Right atrium auricular region (tissue), 2 donors: ENCODE results near the gene KCTD13. TPM values are rescaled to one million over a fixed set of nuclear protein-coding genes. Genes with fewer than 3 reads are reported as not detected.

ENCODE experiments used
- DNase-seq: peaks from one replicate; pipeline ENCODE4 v3.0.0-alpha.2; 2019; ENCODE audit warnings: low spot score
- H3K27ac ChIP-seq, 2 donors: fragments of 200-600 bp; sonication (generic); 1 replicate in 1 of 2; 2 replicates in 1 of 2; pipeline ENCODE4 v1.5.1; 2016 to 2019
- H3K27me3 ChIP-seq, 2 donors: fragments of 200-600 bp; sonication (generic); one replicate each; pipeline versions ENCODE4 v1.5.1 to v1.6.0; 2017 to 2019
- H3K36me3 ChIP-seq: fragments of 200-600 bp; sonication (generic); one replicate; pipeline ENCODE4 v1.5.1; 2016
- H3K4me1 ChIP-seq, 2 donors: fragments of 200-600 bp; sonication (generic); one replicate each; pipeline versions ENCODE4 v1.5.1 to v1.6.0; 2017 to 2019
- H3K4me3 ChIP-seq, 2 donors: fragments of 200-600 bp; sonication (generic); 1 replicate in 1 of 2; 2 replicates in 1 of 2; pipeline ENCODE4 v1.5.1; 2017 to 2019; ENCODE audit warnings: mild to moderate bottlenecking in 1 of 2, moderate library complexity in 1 of 2
- H3K9me3 ChIP-seq, 2 donors: fragments of 200-600 bp; sonication (generic); one replicate each; pipeline ENCODE4 v1.5.1; 2019
- CTCF ChIP-seq, 2 donors: fragments of 200-600 bp; sonication (generic); IDR thresholded peaks; one replicate each; pipeline ENCODE4 v1.5.1; 2019; ENCODE audit warnings: antibody characterized with exemption in 2 of 2
- total RNA-seq, 2 donors: library from RNA; depleted of rRNA; stranded (reverse); fragments of >200 nt; gene quantifications; one replicate each; pipeline ENCODE4 v1.1.0, GENCODE V29; 2016

Gene KCTD13
- total RNA-seq, 2 donors from 2014 or later: 6.4 to 6.5 TPM

DNA sequence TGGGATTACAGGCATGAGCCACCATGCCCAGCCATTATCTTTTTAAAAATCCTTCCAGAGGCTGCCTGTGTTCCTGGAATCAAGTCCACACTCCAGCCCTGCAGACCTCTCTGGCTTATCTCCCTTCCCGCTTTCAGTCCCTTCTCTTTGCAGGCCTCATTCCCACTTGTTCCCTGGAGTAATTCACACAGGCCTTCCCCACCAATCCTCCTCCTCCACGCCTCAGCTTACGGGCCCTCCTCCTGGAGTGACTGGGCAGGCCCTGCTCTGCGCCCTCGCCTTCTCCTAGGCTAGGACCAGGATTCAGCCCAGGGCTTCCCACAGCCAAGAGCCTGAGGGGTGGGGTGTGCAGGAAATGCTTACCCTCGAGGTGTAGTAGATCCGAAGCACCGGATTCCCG is 65.8 kb downstream of the KCTD13 start:
- peaks cover 30% of the 10 kb centered on the region for H3K36me3 ChIP-seq
- H3K27me3 ChIP-seq: no peaks in the 10 kb centered on the region
- peaks cover 0 to 27% of the 10 kb centered on the region in 2 donors for H3K4me1 ChIP-seq
- H3K4me3 ChIP-seq: no peak overlapping the region
- H3K27ac ChIP-seq: no peak overlapping the region
- no peak for DNase-seq
- no peaks in the 10 kb centered on the region for H3K9me3 ChIP-seq
- no peak for TF ChIP-seq CTCF (IDR thresholded peaks at IDR 0.05)

DNA sequence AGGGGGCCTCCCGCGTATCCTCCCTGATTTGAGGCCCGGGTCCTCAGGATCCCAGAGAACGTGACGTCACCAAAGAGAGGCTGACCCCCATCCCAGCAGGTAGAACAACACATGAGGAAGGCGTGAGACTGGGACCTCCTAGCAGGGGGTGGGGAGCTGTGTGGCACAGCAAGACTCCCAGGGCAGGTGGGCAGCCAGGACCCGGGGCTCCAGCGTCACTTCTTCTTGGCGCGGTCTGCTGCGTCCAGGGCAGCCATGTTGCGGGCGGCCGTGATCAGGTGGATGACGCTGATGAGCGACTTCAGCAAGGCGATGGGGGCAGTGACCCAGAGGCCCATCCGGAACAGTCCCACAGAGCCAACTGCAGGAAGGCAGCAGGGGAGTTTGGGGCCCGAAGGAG is 67.1 kb downstream of the KCTD13 start:
- peaks cover 0 to 27% of the 10 kb centered on the region in 2 donors for H3K4me1 ChIP-seq
- peaks cover 30% of the 10 kb centered on the region for H3K36me3 ChIP-seq
- no peak overlapping the region for H3K4me3 ChIP-seq
- no peak for TF ChIP-seq CTCF (IDR thresholded peaks at IDR 0.05)
- H3K9me3 ChIP-seq: no peaks in the 10 kb centered on the region
- H3K27ac ChIP-seq: no peak overlapping the region
- H3K27me3 ChIP-seq: no peaks in the 10 kb centered on the region
- DNase-seq: no peak

DNA sequence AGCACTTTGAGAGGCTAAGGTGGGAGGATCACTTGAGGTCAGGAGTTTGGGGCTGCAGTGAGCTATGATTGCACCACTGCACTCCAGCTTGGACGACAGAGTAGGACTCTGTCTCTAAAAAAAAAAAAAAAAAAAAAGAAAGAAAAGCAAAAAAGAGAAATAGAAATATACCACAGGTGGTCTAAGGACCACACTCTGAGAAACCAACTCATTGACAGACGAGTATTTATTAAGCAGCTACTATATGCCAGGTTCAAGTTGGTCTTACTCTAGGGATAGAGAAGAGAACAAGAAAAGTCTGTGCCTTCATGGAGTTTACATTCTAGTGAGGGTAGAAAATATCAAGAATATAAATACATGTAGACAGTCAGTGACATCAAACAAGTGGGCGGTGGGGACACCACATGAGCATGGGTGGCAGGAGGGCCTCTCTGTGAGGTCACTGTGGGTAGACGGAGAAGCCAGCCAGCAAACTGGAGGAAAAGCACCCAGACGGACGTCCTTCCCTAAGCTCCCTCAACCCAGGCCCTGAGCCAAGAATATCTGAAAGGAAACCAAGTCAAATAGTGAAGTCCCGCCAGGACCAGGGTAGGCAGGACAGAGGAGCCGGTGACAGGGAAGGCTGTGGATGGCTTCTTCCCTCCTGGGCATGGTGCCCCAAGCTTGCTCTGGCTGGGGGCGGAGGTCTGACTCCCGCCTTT is 67.7 kb downstream of the KCTD13 start:
- H3K36me3 ChIP-seq: peaks cover 30% of the 10 kb centered on the region
- no peak overlapping the region for H3K27ac ChIP-seq
- peaks cover 0 to 22% of the 10 kb centered on the region in 2 donors for H3K4me1 ChIP-seq
- H3K4me3 ChIP-seq: no peak overlapping the region
- TF ChIP-seq CTCF (IDR thresholded peaks at IDR 0.05): no peak
- no peak for DNase-seq
- no peaks in the 10 kb centered on the region for H3K27me3 ChIP-seq
- no peaks in the 10 kb centered on the region for H3K9me3 ChIP-seq

GRCh38 chr16:29857133-29857760 is 68.8 kb downstream of the KCTD13 start:
- no peak for TF ChIP-seq CTCF (IDR thresholded peaks at IDR 0.05)
- no peak overlapping the region for H3K4me3 ChIP-seq
- no peak for DNase-seq
- H3K9me3 ChIP-seq: no peaks in the 10 kb centered on the region
- H3K36me3 ChIP-seq: peaks cover 30% of the 10 kb centered on the region
- H3K27me3 ChIP-seq: no peaks in the 10 kb centered on the region
- H3K4me1 ChIP-seq: peaks cover 0 to 18% of the 10 kb centered on the region in 2 donors
- no peak overlapping the region for H3K27ac ChIP-seq

Other genes starting within 250 kb of the KCTD13 start
- gene QPRT, start 247.0 kb downstream of the KCTD13 start, total RNA-seq: 10 to 100 TPM; 18.3 to 38.2 TPM
- gene C16orf54, start 180.2 kb downstream of the KCTD13 start, total RNA-seq: under 1 TPM; 0.52 to 0.90 TPM
- gene ZG16, start 148.0 kb downstream of the KCTD13 start, total RNA-seq: not detected
- gene KIF22, start 135.5 kb downstream of the KCTD13 start, total RNA-seq: 10 to 100 TPM; 10.1 to 17.1 TPM
- 10 to 100 TPM; 33.0 to 86.6 TPM for gene MAZ, start 119.7 kb downstream of the KCTD13 start, total RNA-seq
- gene PRRT2, start 114.0 kb downstream of the KCTD13 start, total RNA-seq: under 1 TPM; 0.51 to 0.52 TPM
- gene PAGR1, start 110.1 kb downstream of the KCTD13 start, total RNA-seq: 10 to 100 TPM; 23.5 to 27.3 TPM
- gene MVP, start 105.8 kb downstream of the KCTD13 start, total RNA-seq: 10 to 100 TPM; 44.4 to 77.9 TPM
- gene CDIPT, start 63.0 kb downstream of the KCTD13 start, total RNA-seq: 100 to 1,000 TPM; 135 to 138 TPM
- gene SEZ6L2, start 26.7 kb downstream of the KCTD13 start, total RNA-seq: 1 to 10 TPM; 2.6 to 4.6 TPM
- gene ASPHD1, start 25.7 kb downstream of the KCTD13 start, total RNA-seq: 1 to 10 TPM; 1.5 to 3.2 TPM
- gene TMEM219, start 35.9 kb upstream of the KCTD13 start, total RNA-seq: 100 to 1,000 TPM; 100 to 107 TPM
- gene TAOK2, start 47.6 kb upstream of the KCTD13 start, total RNA-seq: 10 to 100 TPM; 29.1 to 36.7 TPM
- 10 to 100 TPM; 10.3 to 11.4 TPM for gene HIRIP3, start 69.4 kb upstream of the KCTD13 start, total RNA-seq
- gene INO80E, start 70.0 kb upstream of the KCTD13 start, total RNA-seq: 100 to 1,000 TPM in 1 of 2 donors, 10 to 100 TPM in 1; 33.4 to 117 TPM
- gene DOC2A, start 84.8 kb upstream of the KCTD13 start, total RNA-seq: not detected
- gene C16orf92, start 97.0 kb upstream of the KCTD13 start, total RNA-seq: not detected
- gene TLCD3B, start 105.0 kb upstream of the KCTD13 start, total RNA-seq: not detected
- gene ALDOA, start 139.5 kb upstream of the KCTD13 start, total RNA-seq: 1,000 to 10,000 TPM; 2,869 to 3,626 TPM
- gene PPP4C, start 149.8 kb upstream of the KCTD13 start, total RNA-seq: 10 to 100 TPM; 23.2 to 32.7 TPM
- gene TBX6, start 165.7 kb upstream of the KCTD13 start, total RNA-seq: under 1 TPM in 1 of 2 donors, not detected in 1; 0.43 TPM
- 100 to 1,000 TPM; 129 to 140 TPM for gene YPEL3, start 170.0 kb upstream of the KCTD13 start, total RNA-seq
- gene GDPD3, start 187.3 kb upstream of the KCTD13 start, total RNA-seq: 1 to 10 TPM in 1 of 2 donors, not detected in 1; 1.7 TPM
- 10 to 100 TPM; 27.9 to 76.6 TPM for gene MAPK3, start 197.0 kb upstream of the KCTD13 start, total RNA-seq